Keratinocyte (primary cell): ENCODE data around the gene NPFFR1.

Source experiments
- EZH2 ChIP-seq: IDR thresholded peaks from one replicate; pipeline ENCODE4 v1.6.1; 2012; ENCODE audit warnings: inconsistent platforms, mild to moderate bottlenecking, low read length, moderate library complexity
- TF ChIP-seq, protein P1 (sequence below), 3 experiments: IDR thresholded peaks in 1 of 3; conservative IDR thresholded peaks in 1 of 3; optimal IDR thresholded peaks in 1 of 3; 2 replicates in 2 of 3; 3 replicates in 1 of 3; pipeline versions ENCODE3 to v1.5.1; 2011; ENCODE audit warnings: low read length in 3 of 3, mild to moderate bottlenecking in 3 of 3, moderate library complexity in 2 of 3, control low read depth in 1 of 3, inconsistent platforms in 1 of 3; ENCODE audit not compliant: insufficient read depth in 2 of 3; ENCODE audit errors: extremely low read depth in 1 of 3

DNA sequence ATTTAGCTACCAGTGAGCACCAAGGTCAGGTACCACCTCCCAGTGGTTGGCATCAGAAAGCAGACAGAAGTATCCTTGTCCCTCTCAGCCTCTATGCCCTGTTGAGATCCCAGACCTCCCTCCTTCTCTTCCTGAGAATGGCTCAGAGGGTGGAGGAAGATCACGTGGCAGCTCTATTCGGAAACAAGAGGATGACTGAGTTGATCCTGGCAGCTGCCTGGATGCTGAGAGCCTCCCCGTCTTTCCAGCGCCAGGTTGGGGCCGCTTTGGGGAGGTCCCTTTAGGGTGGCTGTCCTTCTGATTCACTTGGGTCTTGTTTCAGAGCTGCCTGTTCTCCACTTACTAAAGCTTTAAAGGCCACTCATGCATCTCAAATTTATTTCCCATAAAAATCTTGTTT, 36.9 kb upstream of the NPFFR1 start:
- TF ChIP-seq, protein P1, sequence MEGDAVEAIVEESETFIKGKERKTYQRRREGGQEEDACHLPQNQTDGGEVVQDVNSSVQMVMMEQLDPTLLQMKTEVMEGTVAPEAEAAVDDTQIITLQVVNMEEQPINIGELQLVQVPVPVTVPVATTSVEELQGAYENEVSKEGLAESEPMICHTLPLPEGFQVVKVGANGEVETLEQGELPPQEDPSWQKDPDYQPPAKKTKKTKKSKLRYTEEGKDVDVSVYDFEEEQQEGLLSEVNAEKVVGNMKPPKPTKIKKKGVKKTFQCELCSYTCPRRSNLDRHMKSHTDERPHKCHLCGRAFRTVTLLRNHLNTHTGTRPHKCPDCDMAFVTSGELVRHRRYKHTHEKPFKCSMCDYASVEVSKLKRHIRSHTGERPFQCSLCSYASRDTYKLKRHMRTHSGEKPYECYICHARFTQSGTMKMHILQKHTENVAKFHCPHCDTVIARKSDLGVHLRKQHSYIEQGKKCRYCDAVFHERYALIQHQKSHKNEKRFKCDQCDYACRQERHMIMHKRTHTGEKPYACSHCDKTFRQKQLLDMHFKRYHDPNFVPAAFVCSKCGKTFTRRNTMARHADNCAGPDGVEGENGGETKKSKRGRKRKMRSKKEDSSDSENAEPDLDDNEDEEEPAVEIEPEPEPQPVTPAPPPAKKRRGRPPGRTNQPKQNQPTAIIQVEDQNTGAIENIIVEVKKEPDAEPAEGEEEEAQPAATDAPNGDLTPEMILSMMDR (optimal IDR thresholded peaks at IDR 0.05 in 1 of 3, IDR thresholded peaks at IDR 0.05 in 1 of 3, conservative IDR thresholded peaks at IDR 0.05 in 1 of 3; ENCODE audit: extremely low read depth in 1 of 3, insufficient read depth in 2 of 3, low read length in 3 of 3): no peak
- no peak for TF ChIP-seq EZH2
